Fibroblast of skin of abdomen (primary cell): ENCODE data around the gene HAUS8. TPM values are rescaled to one million over a fixed set of nuclear protein-coding genes. Genes with fewer than 3 reads are reported as not detected.
A peak's percentile ranks its signal among the peaks of the same experiment; 100 is the strongest.
"Not testable (repeated sequence)": the region's sequence is repeated elsewhere in the genome, so short reads cannot be mapped to it uniquely, and the experiment has no call there.

Experiments
- DNase-seq: peaks from one replicate; pipeline ENCODE4 v3.0.0-alpha.2; 2013
- polyA plus RNA-seq, 2 experiments: library from polyadenylated mRNA; unstranded; fragments of 120-200 nt; gene quantifications; one replicate each; pipeline ENCODE4 v1.2.1, GENCODE V29; 2013; ENCODE audit not compliant: insufficient read length in 2 of 2

Gene HAUS8, protein sequence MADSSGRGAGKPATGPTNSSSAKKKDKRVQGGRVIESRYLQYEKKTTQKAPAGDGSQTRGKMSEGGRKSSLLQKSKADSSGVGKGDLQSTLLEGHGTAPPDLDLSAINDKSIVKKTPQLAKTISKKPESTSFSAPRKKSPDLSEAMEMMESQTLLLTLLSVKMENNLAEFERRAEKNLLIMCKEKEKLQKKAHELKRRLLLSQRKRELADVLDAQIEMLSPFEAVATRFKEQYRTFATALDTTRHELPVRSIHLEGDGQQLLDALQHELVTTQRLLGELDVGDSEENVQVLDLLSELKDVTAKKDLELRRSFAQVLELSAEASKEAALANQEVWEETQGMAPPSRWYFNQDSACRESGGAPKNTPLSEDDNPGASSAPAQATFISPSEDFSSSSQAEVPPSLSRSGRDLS
- 11.5 TPM for polyA plus RNA-seq (2013, experiment 1 of 2; ENCODE audit: insufficient read length)
- polyA plus RNA-seq (2013, experiment 2 of 2; ENCODE audit: insufficient read length): 12.1 TPM

DNA sequence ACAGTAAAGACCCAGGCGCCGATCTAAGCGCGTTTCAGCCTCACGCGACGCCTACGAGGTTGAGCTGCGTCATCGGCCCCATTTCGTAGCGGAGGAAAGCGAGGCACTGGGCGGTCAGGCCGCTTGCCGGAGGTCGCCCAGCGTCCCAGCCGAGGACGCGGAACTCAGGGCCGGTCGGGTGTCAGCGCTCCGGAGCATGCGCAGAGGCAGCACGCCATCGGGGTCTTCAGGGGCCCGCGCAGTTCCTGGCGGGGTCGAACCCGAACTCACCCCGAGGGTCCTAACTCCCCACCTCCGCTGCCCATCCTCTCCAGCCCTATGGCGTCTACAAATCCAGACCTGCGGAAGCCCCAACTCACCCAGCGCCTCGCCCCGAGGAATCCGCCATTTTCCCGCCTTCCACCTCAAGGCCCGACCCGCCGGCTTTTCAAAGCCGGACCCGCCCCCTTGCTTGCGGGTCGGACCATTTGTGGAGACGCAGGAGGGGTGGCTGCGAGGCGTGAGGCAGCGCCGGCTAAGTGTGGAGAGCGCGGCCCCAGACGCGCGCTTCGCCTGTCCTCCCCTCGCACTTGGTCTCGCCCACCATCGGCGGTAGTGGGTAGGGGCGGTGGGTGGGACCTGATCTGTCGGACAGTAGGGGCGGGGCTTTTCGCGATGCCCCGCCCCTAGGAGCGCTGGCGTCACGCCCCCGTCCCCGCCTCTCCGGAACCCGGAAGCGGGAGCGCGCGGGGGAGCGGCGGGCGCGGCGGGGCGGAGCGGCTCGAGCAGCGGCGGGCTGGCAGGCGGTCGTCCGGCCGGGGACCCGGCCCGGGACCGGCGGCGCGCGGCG is at the start of gene HAUS8, which contains the start of gene MYO9B:
HAUS8 (minus strand) TSS at position 418 of the 829 bp plus-strand sequence; CDS start at position 388, 30 bp downstream.
MYO9B (plus strand) TSS at position 743 of the 829 bp plus-strand sequence. CDS start 25,941 bp downstream, outside the sequence.
- peak; percentile 100 for DNase-seq

DNA sequence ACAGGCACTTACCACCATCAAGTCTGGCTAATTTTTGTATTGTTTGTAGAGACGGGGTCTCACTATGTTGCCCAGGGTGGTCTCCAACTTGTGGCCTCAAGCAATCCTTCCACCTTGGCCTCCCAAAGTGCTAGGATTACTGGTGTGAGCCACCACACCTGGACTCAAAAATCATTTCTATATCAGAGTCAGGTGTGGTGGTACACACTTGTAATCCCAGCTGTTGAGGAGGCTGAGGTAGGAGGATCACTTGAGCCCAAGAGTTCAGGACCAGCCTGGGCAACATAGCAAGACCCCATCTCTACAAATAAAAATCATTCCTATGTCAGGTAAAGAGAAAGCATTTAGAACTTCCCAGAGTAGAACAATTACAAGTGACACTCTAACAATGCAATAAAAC is 48.8 kb upstream of the HAUS8 start:
- DNase-seq: no peak

GRCh38 chr19:17123041-17123440 is 47.8 kb upstream of the HAUS8 start:
- DNase-seq: no peak

- peak; percentile 64 for DNase-seq
Measured at GRCh38 chr19:17121736-17122293, 46.6 kb upstream of the HAUS8 start.

DNA sequence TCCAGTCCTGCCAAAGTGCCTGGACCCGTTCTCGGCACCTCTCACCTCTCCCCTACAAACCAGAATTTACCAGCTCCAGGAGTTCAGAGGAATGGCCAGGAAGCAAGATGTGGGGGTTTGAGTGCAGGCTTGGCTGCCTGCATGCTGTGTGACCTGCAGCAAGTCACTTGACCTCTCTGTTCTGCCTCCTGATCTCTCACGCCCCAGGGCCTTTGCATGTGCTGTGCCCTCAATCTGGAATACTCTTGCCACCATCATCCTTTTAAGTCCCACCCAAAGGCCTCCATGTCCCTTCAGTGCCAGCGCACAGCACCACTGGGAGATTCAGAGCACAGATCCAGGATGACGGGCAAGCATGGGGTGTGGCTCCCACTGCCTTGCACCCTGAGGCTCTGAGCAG is 43.7 kb upstream of the HAUS8 start:
- DNase-seq: no peak

DNA sequence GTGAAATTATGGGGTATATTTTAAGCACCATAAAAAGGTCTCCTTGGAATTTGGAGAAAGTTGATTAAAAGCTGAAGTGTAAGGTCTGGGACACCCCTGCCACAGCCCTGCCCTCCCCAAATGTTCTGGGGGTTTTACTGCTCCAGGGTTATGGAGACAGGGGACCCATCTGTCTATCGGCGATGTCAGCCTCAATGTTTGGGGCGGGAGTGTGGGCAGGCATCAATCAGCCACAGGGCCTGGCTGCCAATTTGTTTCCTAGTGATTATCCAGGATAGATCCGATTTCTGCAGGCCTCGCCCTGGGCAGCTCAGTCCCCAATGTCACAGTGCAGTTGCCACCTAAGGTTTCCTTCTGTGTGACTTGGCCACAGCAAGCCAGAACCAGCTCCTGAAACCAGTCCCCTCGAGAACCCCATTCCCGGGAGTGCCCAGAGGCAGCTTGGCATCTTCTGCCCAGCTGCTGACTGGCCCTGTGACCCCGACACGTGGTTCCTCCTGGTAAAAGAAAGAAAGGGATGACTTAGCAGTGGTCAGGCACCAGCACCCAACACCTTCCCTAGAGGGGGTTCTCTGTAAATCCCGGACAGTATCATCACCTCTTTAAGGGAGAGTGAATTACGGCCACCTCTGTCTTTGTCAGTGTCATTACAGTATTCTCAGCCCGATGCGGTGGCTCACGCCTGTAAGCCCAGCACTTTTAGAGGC is 41.9 kb upstream of the HAUS8 start:
- DNase-seq: no peak

DNA sequence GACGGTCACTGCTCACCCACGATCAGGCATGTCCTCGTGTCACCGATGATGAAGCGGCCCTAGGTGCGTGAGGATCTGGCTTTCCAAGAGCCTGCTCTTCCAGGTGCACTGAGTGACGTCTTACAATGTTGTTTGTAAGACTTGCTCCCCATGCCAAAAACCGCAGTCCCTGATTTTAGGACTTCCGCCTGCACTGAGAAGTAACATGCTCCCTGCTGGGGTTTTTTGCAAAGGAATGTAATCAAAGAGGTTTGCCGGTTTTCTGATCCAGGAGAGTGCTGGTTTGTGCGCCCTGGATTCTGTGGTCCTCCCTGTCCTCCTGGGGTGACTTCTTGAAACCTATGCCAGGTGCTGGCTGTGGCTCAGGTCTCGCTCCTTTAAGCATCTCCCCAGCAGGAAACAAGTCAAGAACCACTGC is 39.2 kb upstream of the HAUS8 start:
- no peak for DNase-seq

- no peak for DNase-seq
Measured at GRCh38 chr19:17113127-17113785, 38.0 kb upstream of the HAUS8 start.

GRCh38 chr19:17112700-17113099 is 37.4 kb upstream of the HAUS8 start:
- DNase-seq: no peak

DNA sequence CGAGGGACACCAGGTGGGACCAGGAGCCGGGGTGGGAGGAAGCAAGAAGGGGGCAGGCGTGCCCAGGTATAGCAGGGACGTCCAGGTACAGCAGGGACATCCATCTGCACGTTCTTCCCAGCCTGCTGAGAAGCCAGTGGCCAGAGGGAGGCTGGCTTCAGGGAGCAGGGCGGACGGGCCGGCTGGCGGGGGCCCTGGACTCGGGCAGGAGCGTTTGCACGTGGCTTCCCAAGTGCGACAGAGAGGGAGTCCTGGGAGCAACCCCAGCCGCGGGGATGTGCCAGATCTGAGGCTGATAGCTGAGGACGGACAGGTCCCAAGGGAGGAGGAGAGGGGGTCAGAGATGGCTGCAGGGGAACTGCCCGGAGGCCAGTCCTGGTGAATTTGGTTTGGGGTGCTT is 37.0 kb upstream of the HAUS8 start:
- DNase-seq: no peak

- no peak for DNase-seq
Measured at GRCh38 chr19:17111766-17112165, 36.5 kb upstream of the HAUS8 start.

GRCh38 chr19:17110599-17110966 is 35.3 kb upstream of the HAUS8 start:
- no peak for DNase-seq

DNA sequence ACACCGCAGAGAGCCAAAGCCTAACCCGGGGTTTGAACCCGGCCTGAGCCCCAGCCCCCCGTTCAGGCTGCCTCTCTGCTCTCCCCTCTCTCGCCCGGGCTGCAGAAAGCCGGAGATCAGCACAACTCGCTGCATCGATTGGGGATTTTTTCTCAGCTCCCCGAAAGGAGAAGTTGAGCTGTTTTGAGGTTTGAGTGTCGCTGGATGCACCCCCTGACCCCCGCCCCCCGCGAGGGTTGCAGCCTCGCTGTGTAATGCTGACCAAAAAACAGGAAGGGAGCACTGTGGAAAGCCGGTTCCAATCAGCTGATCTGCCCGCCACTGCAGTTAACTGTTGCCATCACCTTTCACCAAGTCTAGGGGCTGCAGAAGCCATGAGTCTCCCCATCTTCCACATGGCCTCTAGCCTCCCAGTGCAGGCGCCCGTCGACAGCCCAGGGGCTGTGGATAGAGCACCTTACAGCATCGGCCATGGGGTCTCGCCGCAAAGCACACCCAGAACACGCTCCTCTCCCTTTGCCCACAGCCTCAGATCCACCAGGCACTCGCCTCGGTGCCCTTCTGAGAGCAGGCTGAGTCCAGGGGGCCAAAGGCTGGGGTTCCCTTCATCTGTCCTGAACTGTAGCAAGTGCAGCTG is 34.8 kb upstream of the HAUS8 start:
- no peak for DNase-seq

DNA sequence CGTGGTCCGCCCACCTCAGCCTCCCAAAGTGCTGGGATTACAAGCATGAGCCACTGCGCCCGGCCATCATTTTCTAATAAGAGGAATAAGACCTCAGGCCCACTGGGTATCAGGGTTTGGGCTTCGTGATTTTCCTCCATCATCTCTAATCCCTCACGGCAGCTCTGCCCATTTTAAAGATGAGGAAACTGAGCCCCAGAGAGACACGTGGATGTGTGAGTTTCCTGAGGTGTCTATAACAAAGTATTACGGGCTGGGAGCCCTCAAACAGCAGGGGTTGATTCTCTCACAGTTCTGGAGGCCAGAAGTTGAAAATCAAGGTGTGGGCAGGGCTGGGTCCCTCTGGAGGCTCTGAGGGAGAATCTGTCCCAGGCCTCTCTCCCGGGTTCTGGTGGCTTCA is 34.0 kb upstream of the HAUS8 start:
- DNase-seq: no peak

GRCh38 chr19:17108453-17108784 is 33.2 kb upstream of the HAUS8 start:
- DNase-seq: no peak

DNA sequence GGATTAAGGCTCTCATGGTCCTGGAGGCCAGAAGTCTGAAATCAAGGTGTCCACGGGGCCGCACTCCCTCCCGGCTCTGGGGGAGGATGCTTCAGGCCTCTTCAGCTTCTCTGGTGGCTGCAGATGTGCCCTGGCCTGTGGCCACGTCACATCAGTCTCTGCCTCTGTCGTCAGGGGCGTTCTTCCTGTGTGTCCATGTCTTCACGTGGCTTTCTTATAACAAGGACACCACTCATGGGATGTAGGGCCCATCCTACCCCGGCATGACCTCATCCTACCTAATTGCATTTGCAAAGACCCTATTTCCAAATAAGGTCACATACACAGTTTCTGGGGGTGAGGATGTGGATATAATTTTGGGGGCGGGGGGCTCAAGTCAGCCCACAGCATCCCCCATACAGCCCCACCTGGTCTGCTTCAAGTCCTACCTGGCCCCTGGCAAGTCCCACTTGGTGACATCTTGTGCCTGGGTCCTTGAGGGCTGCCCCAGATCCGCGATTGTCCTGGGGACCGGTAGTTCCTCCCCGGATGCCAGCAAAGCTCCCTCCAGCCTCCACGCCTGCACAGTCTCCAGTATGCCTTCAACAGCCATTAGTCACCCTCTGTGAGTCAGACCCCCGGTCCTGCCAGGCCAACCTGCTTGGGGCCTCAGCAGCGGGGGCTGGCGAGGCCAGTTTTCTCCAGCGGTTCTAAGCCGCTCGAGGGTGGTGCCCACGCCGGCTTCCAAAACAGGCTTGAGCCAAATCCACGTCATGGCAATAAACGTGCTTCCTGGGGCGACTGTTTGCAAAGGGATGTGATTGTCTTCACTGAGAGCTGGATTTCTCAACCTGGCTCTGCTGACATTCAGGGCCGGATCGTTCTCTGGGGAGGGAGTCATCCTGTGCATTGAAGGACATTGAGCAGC is 32.5 kb upstream of the HAUS8 start:
- peak; percentile 94 for DNase-seq

GRCh38 chr19:17106964-17107363 is 31.7 kb upstream of the HAUS8 start:
- DNase-seq: not testable (repeated sequence)

DNA sequence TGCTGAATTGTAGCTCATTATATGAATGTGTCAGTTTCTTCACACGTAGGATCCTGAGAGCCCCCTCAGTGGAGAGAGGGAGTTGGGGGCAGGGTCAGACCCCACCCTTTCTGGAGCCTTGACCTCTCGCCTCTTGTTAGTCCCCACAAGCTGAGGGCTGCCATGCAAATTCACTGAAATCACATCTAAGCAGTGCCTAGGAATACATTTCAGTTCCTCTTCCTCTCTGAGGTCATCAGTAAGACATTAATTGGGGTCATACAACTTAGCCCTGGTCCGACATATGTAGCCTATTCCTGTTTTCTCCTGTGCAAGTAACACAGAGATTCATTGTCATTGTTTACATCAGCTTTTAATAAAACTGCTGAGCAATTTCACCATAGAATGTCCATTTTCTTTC is 30.3 kb upstream of the HAUS8 start:
- no peak for DNase-seq

DNA sequence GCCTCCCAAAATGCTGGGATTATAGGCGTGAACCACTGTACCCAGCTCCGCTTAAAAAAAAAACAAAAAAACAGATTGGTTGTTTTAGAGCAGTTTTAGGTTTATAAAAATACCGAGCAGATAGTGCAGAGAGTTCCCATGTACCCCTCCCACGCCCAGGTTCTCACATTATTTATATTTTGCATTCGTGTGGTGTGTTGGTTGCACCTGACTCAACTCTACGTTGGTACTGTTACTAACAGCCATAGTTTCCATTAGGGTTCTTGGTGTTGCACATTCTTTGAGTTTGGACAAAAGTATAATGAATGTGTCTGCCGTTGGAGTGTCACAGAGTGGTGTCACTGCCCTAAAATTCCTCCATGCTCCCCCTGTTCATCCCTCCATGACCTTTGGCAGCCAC is 29.4 kb upstream of the HAUS8 start:
- DNase-seq: no peak

- peak; percentile 31 for DNase-seq
Measured at GRCh38 chr19:17103177-17103576, 27.9 kb upstream of the HAUS8 start.
